Measurements from ENCODE around the gene DYNC2H1.

- TF ChIP-seq CTCF (IDR thresholded peaks at IDR 0.05 in 8 of 11, conservative IDR thresholded peaks at IDR 0.05 in 3 of 11) (no peak), POLR2A (IDR thresholded peaks at IDR 0.05) (no peak)
These were observed 186.5 kb downstream of the DYNC2H1 start for GRCh38 chr11:103295704-103296103.

Measured in spleen (tissue), 7 donors.